DND-41 (cell line): ENCODE results near the gene ZNF444.
A peak's percentile ranks its signal among the peaks of the same experiment; 100 is the strongest.

ENCODE experiments used
- ATAC-seq: fragments of 200-7000 bp; cut with Tn5 transposase; 3 replicates; pipeline ENCODE4 v1.9.1; 2021; ENCODE audit warnings: low read depth; ENCODE audit not compliant: insufficient read depth
- DNase-seq: peaks from one replicate; pipeline ENCODE4 v3.0.0-alpha.2; 2020
- H2AFZ ChIP-seq: 2 replicates; pipeline ENCODE4 v1.6.0; 2012; ENCODE audit warnings: low read depth, low read length
- H3K27ac ChIP-seq: 2 replicates; pipeline ENCODE4 v1.5.1; 2012; ENCODE audit warnings: low read length, inconsistent platforms
- H3K27me3 ChIP-seq: fragments of 200-600 bp; sonication (generic); 2 replicates; pipeline ENCODE4 v1.6.0; 2012; ENCODE audit warnings: low read length, mild to moderate bottlenecking, inconsistent platforms; ENCODE audit not compliant: insufficient read depth, poor library complexity
- H3K36me3 ChIP-seq: 2 replicates; pipeline ENCODE4 v1.5.1; 2012; ENCODE audit warnings: low read length, inconsistent platforms; ENCODE audit not compliant: insufficient read depth
- H3K4me1 ChIP-seq: 2 replicates; pipeline ENCODE4 v1.5.1; 2012; ENCODE audit warnings: mild to moderate bottlenecking, low read length; ENCODE audit not compliant: insufficient read depth
- H3K4me2 ChIP-seq: 2 replicates; pipeline ENCODE4 v1.6.0; 2012; ENCODE audit warnings: mild to moderate bottlenecking, moderate library complexity, low read length, inconsistent platforms; ENCODE audit not compliant: insufficient read depth
- H3K4me3 ChIP-seq, 2 experiments: fragments of 200-600 bp in 1 of 2; shearing (Covaris generic) in 1 of 2; 2 replicates each; pipeline ENCODE4 v1.5.1; 2012 to 2016; ENCODE audit warnings: inconsistent platforms in 2 of 2, low read length in 2 of 2, mild to moderate bottlenecking in 2 of 2, low read depth in 1 of 2, moderate library complexity in 1 of 2
- H3K79me2 ChIP-seq: 2 replicates; pipeline ENCODE4 v1.6.0; 2012; ENCODE audit warnings: low read length, inconsistent platforms; ENCODE audit not compliant: insufficient read depth
- H3K9ac ChIP-seq: 2 replicates; pipeline ENCODE4 v1.6.0; 2012; ENCODE audit warnings: low read depth, mild to moderate bottlenecking, inconsistent platforms, low read length, moderate library complexity
- H3K9me3 ChIP-seq: 2 replicates; pipeline ENCODE4 v1.5.1; 2012; ENCODE audit warnings: low read length, moderate library complexity, mild to moderate bottlenecking, inconsistent platforms; ENCODE audit not compliant: insufficient read depth, severe bottlenecking
- H4K20me1 ChIP-seq: 2 replicates; pipeline ENCODE4 v1.6.0; 2012; ENCODE audit warnings: low read length; ENCODE audit not compliant: insufficient read depth
- EZH2 ChIP-seq: IDR thresholded peaks from 3 replicates; pipeline ENCODE4 v1.6.1; 2012; ENCODE audit warnings: borderline replicate concordance, low read depth, mild to moderate bottlenecking, moderate library complexity, low read length, inconsistent platforms; ENCODE audit not compliant: severe bottlenecking
- TF ChIP-seq, protein P1 (sequence below): IDR thresholded peaks from 2 replicates; pipeline ENCODE4 v1.5.1; 2012; ENCODE audit warnings: borderline replicate concordance, low read length, moderate library complexity, mild to moderate bottlenecking; ENCODE audit not compliant: poor library complexity, severe bottlenecking; ENCODE audit errors: extremely low read depth

The ZNF444 gene

DNA sequence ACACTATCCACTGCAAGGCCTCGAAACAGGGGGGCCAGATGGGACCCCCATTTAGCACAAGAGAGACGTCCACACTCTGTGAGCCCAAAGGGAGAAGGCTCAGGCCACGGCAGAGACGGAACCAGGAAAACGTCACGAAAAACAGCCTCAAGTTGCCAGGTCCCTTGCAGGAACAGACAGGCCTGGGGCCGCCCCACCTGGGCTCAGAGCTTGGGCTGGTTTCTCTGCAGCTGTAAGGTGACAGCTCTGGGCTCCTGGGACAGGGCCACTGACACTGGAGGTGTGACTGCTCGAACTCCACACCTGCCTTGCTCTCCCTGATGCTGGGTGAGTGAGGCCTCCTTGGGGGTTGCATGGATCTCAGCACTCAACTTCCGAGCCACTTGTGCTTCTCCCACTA lies 23.2 kb upstream of the ZNF444 start:
- no peak for TF ChIP-seq EZH2
- TF ChIP-seq, protein P1, sequence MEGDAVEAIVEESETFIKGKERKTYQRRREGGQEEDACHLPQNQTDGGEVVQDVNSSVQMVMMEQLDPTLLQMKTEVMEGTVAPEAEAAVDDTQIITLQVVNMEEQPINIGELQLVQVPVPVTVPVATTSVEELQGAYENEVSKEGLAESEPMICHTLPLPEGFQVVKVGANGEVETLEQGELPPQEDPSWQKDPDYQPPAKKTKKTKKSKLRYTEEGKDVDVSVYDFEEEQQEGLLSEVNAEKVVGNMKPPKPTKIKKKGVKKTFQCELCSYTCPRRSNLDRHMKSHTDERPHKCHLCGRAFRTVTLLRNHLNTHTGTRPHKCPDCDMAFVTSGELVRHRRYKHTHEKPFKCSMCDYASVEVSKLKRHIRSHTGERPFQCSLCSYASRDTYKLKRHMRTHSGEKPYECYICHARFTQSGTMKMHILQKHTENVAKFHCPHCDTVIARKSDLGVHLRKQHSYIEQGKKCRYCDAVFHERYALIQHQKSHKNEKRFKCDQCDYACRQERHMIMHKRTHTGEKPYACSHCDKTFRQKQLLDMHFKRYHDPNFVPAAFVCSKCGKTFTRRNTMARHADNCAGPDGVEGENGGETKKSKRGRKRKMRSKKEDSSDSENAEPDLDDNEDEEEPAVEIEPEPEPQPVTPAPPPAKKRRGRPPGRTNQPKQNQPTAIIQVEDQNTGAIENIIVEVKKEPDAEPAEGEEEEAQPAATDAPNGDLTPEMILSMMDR = no peak
- Histone ChIP-seq H3K27ac (no peak overlapping the region), H3K4me1 (peaks cover 28% of the 10 kb centered on the region)

DNA sequence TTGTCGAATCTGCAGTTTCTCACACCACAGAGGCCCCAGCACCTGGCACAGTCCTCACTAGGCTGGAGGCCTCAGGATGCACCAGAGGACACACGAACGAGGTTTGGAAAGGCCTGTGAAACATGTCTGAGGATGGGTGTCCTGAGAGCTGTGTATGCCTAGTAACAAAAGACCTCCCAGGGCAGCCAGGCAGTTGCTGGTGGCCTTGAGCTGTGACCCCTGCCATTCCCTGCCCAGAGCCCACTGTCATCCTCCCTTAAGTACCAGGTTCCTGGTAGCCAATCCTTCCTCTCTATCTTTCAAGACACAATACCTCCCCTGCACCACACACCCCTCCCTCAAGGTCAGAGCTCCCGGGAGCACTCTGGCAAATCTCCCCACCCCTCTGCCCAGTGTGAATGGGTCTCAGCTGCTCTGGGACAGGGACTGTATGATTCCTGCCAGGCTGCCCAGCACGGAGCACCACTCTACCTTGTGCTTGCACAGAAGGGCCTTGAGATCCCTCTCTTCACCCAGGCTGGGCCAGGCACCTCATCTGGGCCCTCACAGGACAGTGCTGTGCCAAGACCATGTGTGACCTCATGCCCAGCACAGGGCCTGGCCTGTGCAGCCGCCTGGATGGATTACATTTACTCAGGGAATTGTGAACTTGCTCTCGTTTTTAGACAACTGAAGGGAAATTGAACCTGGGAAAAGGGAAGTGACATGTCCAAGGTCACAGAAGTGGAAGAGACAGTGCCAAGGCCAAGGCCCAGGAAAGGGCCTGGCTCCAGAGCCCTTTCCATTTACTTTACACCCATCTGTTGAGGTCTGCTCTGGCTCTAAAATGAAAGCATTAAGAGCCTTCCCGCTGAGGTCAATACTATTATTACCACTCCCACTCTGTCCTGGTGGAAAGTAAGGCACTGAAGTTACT lies 22.2 kb upstream of the ZNF444 start:
- peaks cover 64% of the 10 kb centered on the region for H3K79me2 ChIP-seq

More for the DNA sequence above, 23.2 kb upstream of the ZNF444 start:
- no peak overlapping the region for H2AFZ ChIP-seq
- H3K27me3 ChIP-seq = no peaks in the 10 kb centered on the region
- H3K4me3 ChIP-seq = no peak overlapping the region
- H3K9me3 ChIP-seq = no peaks in the 10 kb centered on the region
- peaks cover 73% of the 10 kb centered on the region for H3K79me2 ChIP-seq
- H3K36me3 ChIP-seq = peaks cover 5% of the 10 kb centered on the region; the same call in 1 of the 2 replicates
- H3K4me2 ChIP-seq = peak overlapping the region; percentile 20; the same call in 1 of the 2 replicates
- no peak overlapping the region for H3K9ac ChIP-seq
- ATAC-seq (no peak), DNase-seq (no peak)
- H4K20me1 ChIP-seq = peaks cover 46% of the 10 kb centered on the region

DNA sequence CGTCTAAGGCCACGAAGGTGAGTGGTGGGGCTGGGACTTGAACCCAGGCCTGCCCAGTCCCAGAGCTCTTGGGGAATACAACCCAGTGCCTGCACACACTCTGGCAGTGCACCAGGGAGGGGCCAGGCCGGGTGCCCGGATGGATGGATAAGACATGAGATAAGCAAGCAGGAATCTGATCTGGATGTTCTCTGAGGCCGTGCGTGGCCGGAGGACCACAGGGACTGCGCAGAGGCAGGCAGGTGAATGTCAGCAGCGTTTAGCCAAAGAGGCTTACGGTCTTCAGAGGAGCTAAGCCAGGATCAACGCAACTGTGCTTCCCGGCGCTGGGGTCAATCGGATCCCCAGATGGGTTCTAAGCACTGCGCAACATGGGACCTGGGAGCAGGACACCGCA lies 21.5 kb upstream of the ZNF444 start:
- Histone ChIP-seq H3K27ac (peak overlapping the region; percentile 92), H2AFZ (no peak overlapping the region), H3K9ac (peak overlapping the region; percentile 98), H4K20me1 (peaks cover 31% of the 10 kb centered on the region), H3K27me3 (no peaks in the 10 kb centered on the region), H3K36me3 (peaks cover 5% of the 10 kb centered on the region; the same call in 1 of the 2 replicates), H3K79me2 (peaks cover 58% of the 10 kb centered on the region), H3K4me1 (peaks cover 28% of the 10 kb centered on the region), H3K9me3 (no peaks in the 10 kb centered on the region), H3K4me2 (peak overlapping the region; percentile 91), H3K4me3 (peak overlapping the region in 1 of 2 experiments; percentile 83; a peak in 2 of 4 replicates)
- ATAC-seq (no peak), DNase-seq (no peak)
- TF ChIP-seq EZH2 = no peak
- TF ChIP-seq, protein P1 = no peak

More for the DNA sequence above, 22.2 kb upstream of the ZNF444 start:
- Histone ChIP-seq H3K36me3 (peaks cover 5% of the 10 kb centered on the region; the same call in 1 of the 2 replicates), H4K20me1 (peaks cover 38% of the 10 kb centered on the region), H3K4me3 (peak overlapping the region in 1 of 2 experiments; percentile 83; a peak in 2 of 4 replicates), H3K9ac (peak overlapping the region; percentile 98), H3K4me2 (peak overlapping the region; percentile 91; the same call in 1 of the 2 replicates), H3K9me3 (no peaks in the 10 kb centered on the region), H3K27me3 (no peaks in the 10 kb centered on the region), H3K4me1 (peaks cover 28% of the 10 kb centered on the region), H3K27ac (peak overlapping the region; percentile 92; the same call in 1 of the 2 replicates), H2AFZ (no peak overlapping the region)
- no peak for TF ChIP-seq EZH2
- TF ChIP-seq, protein P1 = no peak
- ATAC-seq (no peak), DNase-seq (no peak)
